Thyroid gland (tissue), 4 donors: ENCODE results near the gene GRIN2A.

Experiments used
- POLR2A ChIP-seq, 2 donors: fragments of 450-650 bp; IDR thresholded peaks; one replicate each; pipeline ENCODE4 v1.6.1; 2017; ENCODE audit warnings: antibody characterized with exemption in 2 of 2, mild to moderate bottlenecking in 2 of 2, moderate library complexity in 1 of 2
- TF ChIP-seq, protein P1 (sequence below), 6 experiments: fragments of 200-600 bp in 3 of 6; fragments of 450-650 bp in 3 of 6; sonication (generic) in 3 of 6; IDR thresholded peaks; one replicate each; pipeline ENCODE4 v1.5.1; 2016 to 2019; ENCODE audit warnings: antibody characterized with exemption in 6 of 6, mild to moderate bottlenecking in 2 of 6, inconsistent platforms in 1 of 6, moderate library complexity in 1 of 6

DNA sequence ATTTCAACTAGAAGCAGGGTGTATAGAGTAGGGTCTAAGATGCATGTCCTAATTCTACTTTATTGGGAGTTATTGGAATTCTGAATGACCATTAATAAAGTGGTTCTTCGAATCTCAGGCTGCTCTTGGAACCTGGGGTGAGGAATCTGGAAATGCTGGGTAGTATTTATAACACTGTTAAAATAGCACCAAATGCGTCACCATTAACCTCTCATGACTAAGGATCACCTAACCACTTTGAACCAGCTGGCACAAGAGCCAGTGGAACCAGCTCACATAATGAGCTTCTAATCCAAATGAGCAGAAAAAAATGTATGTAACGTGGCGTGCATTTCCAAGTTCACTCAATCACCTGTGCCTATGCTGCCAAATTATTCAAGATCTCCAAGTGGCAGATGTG, 281.7 kb downstream of the GRIN2A start:
- no peak for TF ChIP-seq POLR2A (IDR thresholded peaks at IDR 0.05)
- TF ChIP-seq, protein P1, sequence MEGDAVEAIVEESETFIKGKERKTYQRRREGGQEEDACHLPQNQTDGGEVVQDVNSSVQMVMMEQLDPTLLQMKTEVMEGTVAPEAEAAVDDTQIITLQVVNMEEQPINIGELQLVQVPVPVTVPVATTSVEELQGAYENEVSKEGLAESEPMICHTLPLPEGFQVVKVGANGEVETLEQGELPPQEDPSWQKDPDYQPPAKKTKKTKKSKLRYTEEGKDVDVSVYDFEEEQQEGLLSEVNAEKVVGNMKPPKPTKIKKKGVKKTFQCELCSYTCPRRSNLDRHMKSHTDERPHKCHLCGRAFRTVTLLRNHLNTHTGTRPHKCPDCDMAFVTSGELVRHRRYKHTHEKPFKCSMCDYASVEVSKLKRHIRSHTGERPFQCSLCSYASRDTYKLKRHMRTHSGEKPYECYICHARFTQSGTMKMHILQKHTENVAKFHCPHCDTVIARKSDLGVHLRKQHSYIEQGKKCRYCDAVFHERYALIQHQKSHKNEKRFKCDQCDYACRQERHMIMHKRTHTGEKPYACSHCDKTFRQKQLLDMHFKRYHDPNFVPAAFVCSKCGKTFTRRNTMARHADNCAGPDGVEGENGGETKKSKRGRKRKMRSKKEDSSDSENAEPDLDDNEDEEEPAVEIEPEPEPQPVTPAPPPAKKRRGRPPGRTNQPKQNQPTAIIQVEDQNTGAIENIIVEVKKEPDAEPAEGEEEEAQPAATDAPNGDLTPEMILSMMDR (IDR thresholded peaks at IDR 0.05), result no peak
